IMR-90 (cell line): ENCODE results near the gene CDH23. TPM values are rescaled to one million over a fixed set of nuclear protein-coding genes. Genes with fewer than 3 reads are reported as not detected.

Experiments used
- ATAC-seq: fragments of 200-7000 bp; cut with Tn5 transposase; 2 replicates; pipeline ENCODE4 v1.9.1; 2020; ENCODE audit warnings: low read depth, mild to moderate bottlenecking, moderate library complexity
- BruUV-seq: library from RNA; stranded (reverse); fragments of 400-500 nt; replicated peaks from 2 replicates; lab custom pipeline; 2021; lab: Mats Ljungman, UMichigan
- CTCF ChIA-PET: fragments of 300-600 bp; formaldehyde crosslinking; extraction: SDS; loops from one replicate; lab custom pipeline; 2021; ENCODE audit warnings: antibody characterized with exemption; lab: Yijun Ruan, JAX
- POLR2A ChIA-PET: fragments of 300-600 bp; sonication (Branson Sonifier 250); formaldehyde crosslinking; loops from one replicate; lab custom pipeline; 2022; ENCODE audit warnings: antibody characterized with exemption; ENCODE audit not compliant: unreplicated experiment; lab: Charles Lee
- DNase-seq: peaks from one replicate; pipeline ENCODE4 v3.0.0; 2013
- H2AFZ ChIP-seq: replicated peaks from 2 replicates; pipeline ENCODE3; 2013; ENCODE audit warnings: low read length, mild to moderate bottlenecking; ENCODE audit not compliant: poor library complexity
- H2AK5ac ChIP-seq: 2 replicates; pipeline ENCODE4 v1.6.1; 2013; ENCODE audit warnings: low read depth, low read length, inconsistent platforms
- H2AK9ac ChIP-seq: replicated peaks from 2 replicates; pipeline ENCODE3; 2013; ENCODE audit warnings: mild to moderate bottlenecking, low read depth, low read length, moderate library complexity; ENCODE audit not compliant: poor library complexity
- H2BK120ac ChIP-seq: 2 replicates; pipeline ENCODE4 v1.6.1; 2013; ENCODE audit warnings: low read depth, low read length, inconsistent platforms
- H2BK15ac ChIP-seq: 3 replicates; pipeline ENCODE4 v1.6.1; 2013; ENCODE audit warnings: low read depth, low read length, inconsistent platforms
- H2BK20ac ChIP-seq: 2 replicates; pipeline ENCODE4 v1.6.1; 2013; ENCODE audit warnings: low read depth, mild to moderate bottlenecking, inconsistent platforms, low read length, moderate library complexity
- H2BK5ac ChIP-seq: 2 replicates; pipeline ENCODE4 v1.6.1; 2013; ENCODE audit warnings: mild to moderate bottlenecking, low read depth, low read length, inconsistent platforms; ENCODE audit not compliant: poor library complexity, severe bottlenecking
- H3K14ac ChIP-seq: replicated peaks from 2 replicates; pipeline ENCODE4 v1.6.1; 2013; ENCODE audit warnings: low read depth, low read length, inconsistent platforms
- H3K18ac ChIP-seq: 2 replicates; pipeline ENCODE4 v1.6.1; 2013; ENCODE audit warnings: low read depth, low read length, control low read depth
- H3K23ac ChIP-seq: 2 replicates; pipeline ENCODE4 v1.6.1; 2013; ENCODE audit warnings: low read depth, low read length, inconsistent platforms
- H3K27ac ChIP-seq: 2 replicates; pipeline ENCODE4 v1.5.1; 2013; ENCODE audit warnings: mild to moderate bottlenecking, control low read depth, low read length; ENCODE audit not compliant: insufficient read depth
- H3K27me3 ChIP-seq: 2 replicates; pipeline ENCODE4 v1.6.1; 2013; ENCODE audit warnings: low read length; ENCODE audit not compliant: control insufficient read depth, insufficient read depth
- H3K36me3 ChIP-seq: 2 replicates; pipeline ENCODE4 v1.6.1; 2013; ENCODE audit warnings: low read length, mixed read lengths; ENCODE audit not compliant: control insufficient read depth, insufficient read depth
- H3K4ac ChIP-seq: 2 replicates; pipeline ENCODE4 v1.6.1; 2013; ENCODE audit warnings: low read depth, low read length, inconsistent platforms
- H3K4me1 ChIP-seq: 2 replicates; pipeline ENCODE4 v1.6.1; 2013; ENCODE audit warnings: low read length, mixed read lengths; ENCODE audit not compliant: control insufficient read depth, insufficient read depth
- H3K4me2 ChIP-seq: 2 replicates; pipeline ENCODE4 v1.6.1; 2013; ENCODE audit warnings: low read depth, mild to moderate bottlenecking, control low read depth, low read length, moderate library complexity
- H3K4me3 ChIP-seq: 2 replicates; pipeline ENCODE4 v1.5.1; 2013; ENCODE audit warnings: low read depth, mild to moderate bottlenecking, control low read depth, low read length, moderate library complexity; ENCODE audit not compliant: insufficient read depth
- H3K56ac ChIP-seq: 2 replicates; pipeline ENCODE4 v1.6.1; 2013; ENCODE audit warnings: low read length, inconsistent platforms; ENCODE audit not compliant: insufficient read depth; ENCODE audit errors: extremely low read depth
- H3K79me1 ChIP-seq, 2 experiments: 2 replicates each; pipeline ENCODE4 v1.6.1; 2013; ENCODE audit warnings: low read length in 2 of 2, inconsistent platforms in 1 of 2, low read depth in 1 of 2
- H3K9ac ChIP-seq: 2 replicates; pipeline ENCODE4 v1.6.1; 2013; ENCODE audit warnings: low read depth, low read length, control low read depth
- H3K9me1 ChIP-seq: 2 replicates; pipeline ENCODE4 v1.6.1; 2013; ENCODE audit warnings: low read length, inconsistent platforms; ENCODE audit not compliant: insufficient read depth
- H3K9me3 ChIP-seq: 2 replicates; pipeline ENCODE4 v1.6.1; 2013; ENCODE audit warnings: low read length; ENCODE audit not compliant: control insufficient read depth, insufficient read depth
- H4K20me1 ChIP-seq: 2 replicates; pipeline ENCODE4 v1.6.1; 2013; ENCODE audit warnings: low read length, inconsistent platforms; ENCODE audit not compliant: insufficient read depth
- H4K5ac ChIP-seq: 2 replicates; pipeline ENCODE4 v1.6.1; 2013; ENCODE audit warnings: mild to moderate bottlenecking, low read depth, low read length, control low read depth
- H4K8ac ChIP-seq, 2 experiments: 2 replicates each; pipeline ENCODE4 v1.6.1; 2013; ENCODE audit warnings: low read depth in 2 of 2, low read length in 2 of 2, control low read depth in 1 of 2, inconsistent platforms in 1 of 2
- H4K91ac ChIP-seq: 2 replicates; pipeline ENCODE4 v1.6.1; 2013; ENCODE audit warnings: low read depth, low read length, inconsistent platforms; ENCODE audit not compliant: insufficient read depth
- ELK1 ChIP-seq: fragments of 150-350 bp; IDR thresholded peaks from 2 replicates; pipeline ENCODE4 v1.6.1; 2016; ENCODE audit warnings: low read depth, mild to moderate bottlenecking, low read length, moderate library complexity, borderline replicate concordance
- FOS ChIP-seq: fragments of 150-350 bp; IDR thresholded peaks from 2 replicates; pipeline ENCODE4 v1.6.1; 2016; ENCODE audit warnings: low read depth, low read length
- NFE2L2 ChIP-seq: fragments of 150-350 bp; IDR thresholded peaks from 2 replicates; pipeline ENCODE4 v1.6.1; 2016; ENCODE audit warnings: low read depth, mild to moderate bottlenecking, low read length
- POLR2A ChIP-seq: IDR thresholded peaks from 2 replicates; pipeline ENCODE4 v1.6.1; 2012; ENCODE audit warnings: mild to moderate bottlenecking, low read depth, low read length
- RAD21 ChIP-seq: IDR thresholded peaks from 2 replicates; pipeline ENCODE4 v1.6.1; 2012; ENCODE audit warnings: low read length, improper control_type of control experiment
- RCOR1 ChIP-seq: IDR thresholded peaks from 2 replicates; pipeline ENCODE4 v1.6.1; 2012; ENCODE audit warnings: mild to moderate bottlenecking, low read length, improper control_type of control experiment; ENCODE audit not compliant: insufficient replicate concordance
- RFX5 ChIP-seq: IDR thresholded peaks from 2 replicates; pipeline ENCODE4 v1.8.0; 2012; ENCODE audit warnings: low read depth, mild to moderate bottlenecking, low read length, moderate library complexity
- USF2 ChIP-seq: fragments of 150-350 bp; IDR thresholded peaks from 2 replicates; pipeline ENCODE4 v1.6.1; 2017; ENCODE audit warnings: mild to moderate bottlenecking, antibody characterized with exemption, low read length, low read depth
- WGBS, 2 experiments: methylation state at CpG; one replicate each; pipeline versions ENCODE4 v1.1.5 to v1.1.7; 2013; ENCODE audit warnings: missing lambda C conversion rate in 2 of 2; ENCODE audit not compliant: insufficient read length in 1 of 2; ENCODE audit errors: extremely low coverage in 2 of 2; 5-methylcytosine and 5-hydroxymethylcytosine counted together
- dilution Hi-C: fragments of 300-500 bp; cut with HindIII; formaldehyde crosslinking; loops from one replicate; pipeline ENCODE4 v1.14.3; 2018; ENCODE audit warnings: low sequenced_read_pairs; ENCODE audit not compliant: unreplicated experiment
- in situ Hi-C: fragments of 300-500 bp; cut with MboI; formaldehyde crosslinking; loops from 3 replicates; pipeline ENCODE4 v1.14.3; 2019; ENCODE audit warnings: low sequenced_read_pairs, inconsistent platforms, mixed read lengths
- intact Hi-C: fragments of 100-400 bp; cut with micrococcal nuclease; formaldehyde crosslinking; loops from 2 replicates; pipeline ENCODE4 v1.10.0; 2022
- polyA plus RNA-seq, 3 experiments: library from polyadenylated mRNA; depleted of rRNA; stranded (reverse); fragments of >200 nt; gene quantifications; 2 replicates each; pipeline ENCODE4 v1.2.3, GENCODE V29; 2012; ENCODE audit warnings: low replicate concordance in 1 of 3
- total RNA-seq: library from RNA; depleted of rRNA; stranded (reverse); fragments of >200 nt; gene quantifications from 2 replicates; pipeline ENCODE4 v1.2.3, GENCODE V29; 2012

Gene CDH23
- total and polyA plus RNA-seq, 2 of the 4 experiments (the other 2 are of a cell fraction), result under 0.01 to 0.03 TPM

- Histone ChIP-seq H3K14ac (no peak overlapping the region), H3K9ac (no peak overlapping the region), H2BK15ac (no peak overlapping the region), H3K4ac (no peak overlapping the region), H3K9me1 (no peaks in the 10 kb centered on the region), H2AK5ac (no peak overlapping the region), H4K8ac (no peak overlapping the region), H4K91ac (no peak overlapping the region), H4K20me1 (no peaks in the 10 kb centered on the region), H2BK20ac (no peak overlapping the region), H3K56ac (no peak overlapping the region), H2AFZ (no peak overlapping the region), H3K4me1 (no peaks in the 10 kb centered on the region), H3K9me3 (no peaks in the 10 kb centered on the region), H3K23ac (no peak overlapping the region), H3K4me3 (no peak overlapping the region), H2BK5ac (no peak overlapping the region), H3K27me3 (peaks cover 60% of the 10 kb centered on the region), H3K36me3 (no peaks in the 10 kb centered on the region), H4K5ac (no peak overlapping the region), H3K27ac (no peak overlapping the region), H3K18ac (no peak overlapping the region), H3K79me1 (no peaks in the 10 kb centered on the region), H3K4me2 (no peak overlapping the region), H2BK120ac (no peak overlapping the region), H2AK9ac (no peak overlapping the region)
- in situ Hi-C loops (no loop called here), intact Hi-C loops (no loop called here), dilution Hi-C loops (no loop called here)
- TF ChIP-seq RAD21 (no peak), NFE2L2 (no peak), ELK1 (no peak), RCOR1 (no peak), POLR2A (no peak), RFX5 (no peak), USF2 (no peak), FOS (no peak)
- ChIA-PET CTCF (interaction anchor here (1.3 kb wide), 1 partner anchor 16 kb away, joined by 5 read pairs; no protein-coding TSS in a partner anchor), POLR2A (no interaction called here)
- DNase-seq, result no peak
- 33% methylated on average over 7 of the region's 24 CpGs; no CpG with 5 or more reads in 1 of the 2 experiments for WGBS, 2 experiments
- BruUV-seq, result no TSS peak
- no peak for ATAC-seq
Observed at GRCh38 chr10:71638822-71639719, 242.4 kb downstream of the CDH23 start.
